GM21576 (cell line): ENCODE measurements around the gene OR9A4.
"Not testable (repeated sequence)": the region's sequence is repeated elsewhere in the genome, so short reads cannot be mapped to it uniquely, and the experiment has no call there.

Experiments
- ATAC-seq: cut with Tn5 transposase; IDR thresholded peaks from one replicate; pipeline ENCODE4 v1.9.1; 2021; ENCODE audit warnings: mild to moderate bottlenecking, moderate library complexity; ENCODE audit not compliant: unreplicated experiment

The OR9A4 gene

GRCh38 chr7:141916099-141916498, at the start of gene OR9A4:
Gene OR9A4 (plus strand): TSS chr7:141916399. CDS start chr7:141918876, 2,477 bp downstream.
- no peak for ATAC-seq

GRCh38 chr7:141866974-141867373, 49.2 kb upstream of the OR9A4 start:
- ATAC-seq, result no peak

DNA sequence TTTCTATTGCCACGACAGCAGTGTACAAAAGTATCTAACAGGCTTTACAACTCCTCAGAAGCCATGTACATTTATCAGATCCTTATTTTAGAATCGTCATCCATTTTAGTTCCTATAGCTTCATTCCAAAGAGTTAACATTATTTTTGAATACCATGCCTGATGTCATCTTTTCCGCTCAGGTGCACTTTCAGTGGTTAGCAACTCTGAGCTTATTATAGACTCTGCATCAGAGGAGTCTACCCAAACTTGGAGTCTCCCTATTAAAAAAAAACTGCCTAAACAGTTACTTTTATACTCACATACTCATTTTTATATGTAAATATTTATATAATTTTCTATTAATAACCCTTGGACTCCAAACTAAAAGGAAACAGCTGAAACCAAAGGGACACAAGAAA, 43.3 kb upstream of the OR9A4 start:
- ATAC-seq, result no peak

GRCh38 chr7:141874787-141875186, 41.4 kb upstream of the OR9A4 start:
- no peak for ATAC-seq

GRCh38 chr7:141875453-141875852, 40.7 kb upstream of the OR9A4 start:
- ATAC-seq, result no peak

- no peak for ATAC-seq
Observed at GRCh38 chr7:141876371-141876770, 39.8 kb upstream of the OR9A4 start.

DNA sequence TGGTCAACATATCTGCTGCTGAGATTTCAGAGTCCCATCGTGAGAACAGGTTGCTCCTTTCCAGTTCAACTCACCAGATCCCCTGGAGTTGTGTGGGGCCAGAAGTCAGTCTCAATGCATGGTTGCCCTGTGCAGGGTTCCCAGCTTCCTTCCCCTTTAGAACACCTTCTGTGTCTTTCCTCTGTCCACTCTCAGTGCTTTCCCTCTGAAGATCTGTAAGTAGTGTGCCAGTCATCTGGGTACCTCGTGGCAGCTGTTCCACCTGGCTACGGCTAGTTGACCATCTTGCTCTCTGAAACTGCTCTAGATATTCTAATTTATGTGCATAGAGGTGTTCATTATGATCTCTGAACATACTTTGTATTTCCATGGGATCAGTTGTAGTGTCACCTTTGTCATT, 38.8 kb upstream of the OR9A4 start:
- ATAC-seq, result no peak

- no peak for ATAC-seq
Observed at GRCh38 chr7:141880960-141881359, 35.2 kb upstream of the OR9A4 start.

DNA sequence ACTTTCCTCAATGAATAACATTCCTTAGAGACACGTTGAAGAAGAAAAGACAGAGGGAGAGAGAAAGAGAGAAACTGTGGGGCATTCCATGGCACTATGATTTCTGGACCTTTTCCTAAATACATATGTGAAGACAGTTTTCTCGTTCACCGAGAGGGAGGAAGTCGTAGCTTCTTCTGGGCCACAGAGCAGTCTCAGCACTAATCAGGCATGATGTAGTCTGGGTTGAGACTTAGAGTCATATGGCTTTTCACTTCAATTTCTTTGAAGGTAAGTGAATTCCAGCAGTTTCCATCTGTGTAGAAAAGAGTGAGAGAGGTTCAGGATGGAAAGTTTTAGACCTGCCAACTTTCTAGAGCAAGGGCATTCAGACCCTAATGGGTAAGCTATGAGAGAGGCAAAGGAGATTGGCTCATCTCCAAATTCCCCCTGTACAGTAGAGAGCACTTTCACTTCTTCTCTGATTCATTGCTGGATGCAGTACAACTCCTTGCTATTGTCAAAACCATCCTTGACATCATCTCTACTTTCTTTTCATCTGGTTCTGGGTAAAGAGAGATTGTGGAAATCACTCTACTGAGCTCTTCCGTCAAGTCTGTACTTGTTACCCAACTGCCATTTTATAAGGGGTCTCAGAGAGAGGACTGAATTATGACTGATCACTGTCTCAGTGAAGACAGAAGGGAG, 31.5 kb upstream of the OR9A4 start:
- ATAC-seq, result peak; percentile 87

DNA sequence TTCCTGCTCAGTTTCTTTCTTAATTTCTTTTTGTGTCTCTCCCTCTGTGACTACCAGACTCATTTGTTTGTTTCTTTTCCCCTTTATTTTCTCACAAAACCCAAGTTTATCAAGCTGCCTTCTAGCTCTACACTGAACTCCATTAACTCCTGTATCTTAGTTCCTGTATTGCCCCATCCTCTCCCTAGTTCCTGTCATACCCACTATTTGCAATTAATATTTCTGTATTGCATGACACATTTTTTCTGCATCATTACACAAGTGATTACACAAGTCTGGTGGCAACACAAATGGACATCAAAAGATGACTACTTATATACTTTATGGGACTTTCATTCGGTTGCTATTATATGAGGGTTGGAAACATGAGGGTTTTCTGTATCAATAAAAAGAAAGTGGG, 26.9 kb upstream of the OR9A4 start:
- no peak for ATAC-seq

DNA sequence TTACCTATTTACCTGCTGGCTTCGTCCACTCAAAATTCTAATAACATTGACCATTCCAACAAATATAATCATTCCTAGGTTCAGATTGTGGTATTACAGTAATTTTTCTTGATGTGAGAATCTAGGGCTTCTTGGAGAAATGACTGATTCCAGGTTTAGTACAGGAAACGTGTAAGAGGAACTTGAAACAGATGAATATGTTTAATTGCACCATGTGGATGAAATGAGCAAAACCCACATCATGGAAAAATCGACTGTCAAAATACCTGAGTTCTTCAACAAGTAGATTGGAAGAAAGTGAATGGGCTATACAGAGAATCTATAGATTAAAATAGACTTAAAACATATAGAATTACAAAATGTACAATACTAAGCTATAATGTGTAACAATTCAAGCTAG, 24.9 kb upstream of the OR9A4 start:
- ATAC-seq, result no peak

GRCh38 chr7:141899366-141899765, 16.8 kb upstream of the OR9A4 start:
- ATAC-seq, result not testable (repeated sequence)

DNA sequence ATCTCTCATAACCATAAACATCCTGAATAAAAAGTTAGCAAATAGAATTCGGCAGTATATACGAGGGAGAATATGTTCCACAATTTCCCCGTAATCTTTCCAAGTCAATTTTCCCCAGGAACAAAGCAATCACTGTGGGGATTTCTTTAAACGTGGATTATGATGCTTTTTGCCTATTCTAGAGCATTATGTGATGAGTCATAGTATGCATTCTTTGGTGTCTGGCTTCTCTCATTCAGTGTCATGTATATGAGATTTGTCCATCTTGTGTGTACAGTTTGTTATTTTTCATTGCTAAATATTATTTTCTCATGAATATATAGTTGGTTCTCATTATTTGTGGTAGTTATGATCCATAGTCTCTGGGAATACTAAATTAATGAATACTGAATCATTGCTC, 9.9 kb upstream of the OR9A4 start:
- ATAC-seq, result no peak

- ATAC-seq, result no peak
Observed at GRCh38 chr7:141911391-141911790, 4.8 kb upstream of the OR9A4 start.

- ATAC-seq, result no peak
Observed at GRCh38 chr7:141915565-141915964, 634 bp upstream of the OR9A4 start.

GRCh38 chr7:141920281-141920680, 4.1 kb downstream of the OR9A4 start:
- no peak for ATAC-seq

DNA sequence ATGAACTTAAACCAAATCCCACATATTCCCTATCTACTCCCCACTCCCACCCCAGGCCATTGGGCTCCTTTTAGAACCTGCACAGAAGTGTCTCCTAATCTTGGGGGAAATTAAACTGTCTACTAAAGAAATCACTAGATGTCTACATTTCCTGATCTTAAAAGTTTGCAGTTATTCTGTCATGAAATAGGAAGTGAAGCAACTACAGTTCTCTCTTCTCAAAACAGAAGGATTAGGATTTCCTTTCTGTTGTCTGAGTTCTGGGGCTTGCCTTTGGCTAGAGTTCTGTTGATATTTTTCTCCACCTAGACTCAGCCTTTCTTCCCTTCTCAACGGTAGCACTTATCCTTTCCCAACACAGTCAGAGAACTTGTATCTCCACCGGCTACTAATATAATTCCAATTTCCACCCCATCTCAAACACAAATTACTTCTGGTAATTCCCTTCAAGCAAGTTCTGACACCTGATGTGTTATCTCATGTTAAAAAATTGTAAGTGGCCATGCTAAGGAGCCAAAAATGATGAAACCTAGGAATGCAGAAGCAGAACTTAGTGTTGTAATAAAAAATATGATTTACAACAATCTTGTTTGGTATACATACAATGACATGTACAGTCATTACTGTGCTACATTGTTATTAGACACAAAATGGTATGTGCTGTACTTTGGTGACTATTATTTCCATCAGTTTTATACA, 12.1 kb downstream of the OR9A4 start:
- no peak for ATAC-seq

- no peak for ATAC-seq
Observed at GRCh38 chr7:141928845-141929195, 12.6 kb downstream of the OR9A4 start.

DNA sequence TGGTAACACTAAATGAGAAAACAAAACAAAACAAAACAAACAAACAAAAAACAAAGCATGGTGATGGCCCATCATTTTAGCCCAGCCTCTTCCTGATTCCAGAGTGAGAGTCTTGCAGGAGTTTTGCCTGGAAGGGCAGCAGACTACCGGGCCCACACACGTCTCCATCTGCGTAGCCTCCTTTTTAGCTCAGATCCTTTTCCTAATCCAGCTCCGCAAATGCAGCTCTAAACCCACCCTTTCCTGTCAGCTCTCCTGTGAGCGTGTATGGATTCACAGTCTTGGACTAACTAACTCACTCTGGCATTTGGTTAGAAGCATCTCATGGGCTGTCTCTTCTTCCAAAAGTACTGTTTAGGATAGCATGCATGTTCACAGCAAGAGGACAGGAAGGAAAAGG, 14.0 kb downstream of the OR9A4 start:
- no peak for ATAC-seq

DNA sequence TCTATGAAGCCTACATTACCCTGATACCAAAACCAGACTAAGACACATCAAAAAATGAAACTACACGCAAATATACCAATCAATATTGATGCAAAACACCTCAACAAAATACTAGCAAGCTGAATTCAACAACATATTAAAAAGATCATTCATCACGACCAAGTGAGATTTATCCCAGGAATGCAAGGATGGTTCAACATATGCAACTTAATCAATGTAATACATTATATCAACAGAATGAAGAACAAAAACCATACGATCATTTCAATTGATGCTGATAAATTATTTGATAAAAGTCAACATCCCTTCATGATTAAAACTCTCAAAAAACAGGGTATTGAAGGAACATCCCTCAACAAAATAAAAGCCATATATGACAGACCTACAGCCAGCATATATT, 24.9 kb downstream of the OR9A4 start:
- no peak for ATAC-seq

- ATAC-seq, result no peak
Observed at GRCh38 chr7:141943846-141944245, 27.6 kb downstream of the OR9A4 start.

DNA sequence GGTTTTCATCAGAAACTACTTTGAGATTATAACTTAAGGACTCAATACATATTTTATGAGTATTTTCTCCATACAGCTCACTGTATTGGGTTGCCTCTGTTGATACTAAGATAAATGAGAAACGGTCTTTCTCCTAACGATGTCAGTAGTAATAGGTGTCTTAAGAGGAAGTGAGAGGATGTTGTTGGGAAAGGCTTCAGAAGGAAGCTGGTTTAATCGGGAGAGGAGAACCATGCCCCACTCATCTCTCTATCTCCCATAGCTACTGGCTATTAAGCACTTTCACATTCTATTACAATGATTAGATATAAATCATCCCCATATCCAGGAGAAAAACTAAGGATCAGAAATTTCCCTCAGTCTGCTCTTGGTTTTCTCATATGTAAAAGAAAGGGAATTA, 28.6 kb downstream of the OR9A4 start:
- no peak for ATAC-seq

DNA sequence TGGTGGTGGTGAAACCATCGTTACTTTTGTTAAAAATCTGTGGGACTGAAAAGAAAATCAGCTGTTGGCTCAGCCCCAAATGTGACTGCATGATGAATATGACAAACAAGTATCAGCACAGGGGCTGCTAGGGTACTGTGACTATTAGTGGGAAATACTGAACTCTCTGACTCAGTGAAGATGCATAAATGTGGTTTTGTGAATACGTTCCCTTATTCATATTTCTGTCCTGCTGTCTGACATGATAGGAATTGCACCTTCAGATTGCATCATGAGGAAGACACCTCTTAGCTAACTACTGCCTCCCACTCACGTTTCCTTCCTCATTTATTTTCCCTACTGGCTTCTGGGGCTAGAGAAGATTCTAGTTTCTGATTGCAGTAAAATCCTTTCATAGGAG, 29.2 kb downstream of the OR9A4 start:
- ATAC-seq, result no peak
